ENCODE data around the gene ROBO1.
A peak's percentile ranks its signal among the peaks of the same experiment; 100 is the strongest.

The ROBO1 gene

DNA sequence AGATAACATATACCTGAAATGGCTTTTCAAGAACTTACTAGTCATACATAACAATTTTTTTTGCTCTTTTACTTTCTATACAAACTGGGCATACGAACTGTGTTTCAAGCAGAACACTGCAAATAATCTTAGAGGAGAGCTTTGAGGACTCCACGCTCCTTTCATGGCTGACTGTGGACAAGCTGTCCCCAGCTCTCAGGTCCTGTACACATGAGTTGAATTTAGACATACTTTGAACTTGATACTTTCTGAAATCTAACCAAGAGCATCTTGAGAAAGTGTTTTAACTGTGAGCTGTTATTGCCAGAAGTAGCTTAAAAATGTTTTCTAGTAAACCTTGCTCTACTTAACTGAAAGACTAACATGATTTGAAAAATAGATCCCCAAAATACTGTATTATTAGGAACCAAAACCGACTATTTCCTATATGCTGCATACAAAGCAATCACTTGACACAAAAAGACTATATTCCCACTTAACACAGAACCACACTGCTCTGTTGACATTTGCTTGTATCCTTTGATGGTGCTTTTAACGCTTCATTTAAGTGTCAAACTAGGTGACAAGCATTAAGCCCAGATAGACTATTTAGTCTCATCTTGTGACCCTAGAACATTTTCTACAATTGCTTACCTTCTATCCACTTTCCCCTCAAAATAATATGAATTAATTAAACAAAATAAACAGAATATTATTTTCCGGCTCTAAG is 755.8 kb downstream of the ROBO1 start:
- Histone ChIP-seq H3K27me3 (ENCODE audit: low read depth) (no peaks in the 10 kb centered on the region), H3K4me1 (peaks cover 30% of the 10 kb centered on the region), H3K36me3 (replicated peaks) (no peaks in the 10 kb centered on the region; the same call in 1 of the 2 replicates), H3K4me3 (no peak overlapping the region), H3K9me3 (no peaks in the 10 kb centered on the region)
- no peak for DNase-seq (ENCODE audit: low spot score in 2 of 2)
- in situ Hi-C loops (cut with MboI; ENCODE audit: low sequenced_read_pairs), result loop anchor here (25.0 kb wide), 1 partner anchor 350 kb away; no protein-coding TSS in a partner anchor

DNA sequence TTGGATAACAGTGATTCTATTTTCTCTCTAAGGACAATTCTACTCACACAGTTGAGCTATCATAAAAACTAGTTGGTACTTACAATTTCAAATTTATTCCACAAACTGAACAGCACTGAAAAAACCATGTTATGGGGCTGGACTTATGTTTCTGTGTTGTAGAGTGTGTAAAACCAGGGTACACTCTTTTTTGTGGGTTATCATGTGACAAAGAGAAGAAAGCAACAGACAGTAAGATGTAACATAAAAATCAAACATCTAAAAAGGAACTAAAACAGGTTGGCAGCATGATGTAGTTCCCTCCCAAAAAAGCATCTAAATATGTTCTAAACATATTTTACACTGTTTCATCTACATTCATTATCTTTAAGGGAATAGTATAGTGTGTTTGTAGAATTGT is 757.9 kb downstream of the ROBO1 start:
- in situ Hi-C loops (cut with MboI; ENCODE audit: low sequenced_read_pairs), result loop anchor here (25.0 kb wide), 1 partner anchor 348 kb away; no protein-coding TSS in a partner anchor
- DNase-seq (ENCODE audit: low spot score in 2 of 2), result no peak
- Histone ChIP-seq H3K9me3 (no peaks in the 10 kb centered on the region), H3K4me1 (peaks cover 25% of the 10 kb centered on the region), H3K36me3 (replicated peaks) (no peaks in the 10 kb centered on the region; the same call in 1 of the 2 replicates), H3K4me3 (no peak overlapping the region), H3K27me3 (ENCODE audit: low read depth) (no peaks in the 10 kb centered on the region)

DNA sequence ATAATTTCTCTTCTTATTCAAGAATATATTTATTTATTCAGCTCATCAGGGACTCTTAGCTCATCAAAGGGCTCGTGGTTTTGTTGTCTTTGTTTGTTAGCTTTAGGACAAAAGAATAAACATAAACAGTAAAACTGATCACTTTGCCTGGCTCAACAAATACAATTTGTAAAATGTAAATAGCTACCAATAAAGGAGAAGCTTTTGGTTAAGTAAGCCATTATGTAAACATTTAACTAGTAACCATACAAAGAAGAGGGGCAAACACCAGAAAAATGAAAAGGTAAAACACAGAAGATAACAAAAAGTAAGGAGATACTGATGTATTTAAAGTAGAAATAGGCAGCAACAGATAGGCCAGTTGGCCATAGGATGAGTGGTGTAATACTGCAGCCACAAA is 761.7 kb downstream of the ROBO1 start:
- H3K9me3 ChIP-seq, result no peaks in the 10 kb centered on the region
- no peaks in the 10 kb centered on the region for H3K27me3 ChIP-seq (ENCODE audit: low read depth)
- in situ Hi-C loops (cut with MboI; ENCODE audit: low sequenced_read_pairs), result loop anchor here (25.0 kb wide), 1 partner anchor 344 kb away; no protein-coding TSS in a partner anchor
- no peak overlapping the region for H3K4me3 ChIP-seq
- DNase-seq (ENCODE audit: low spot score in 2 of 2), result peak in 1 of 2 experiments; percentile 16
- H3K36me3 ChIP-seq (replicated peaks), result no peaks in the 10 kb centered on the region; the same call in 1 of the 2 replicates
- H3K4me1 ChIP-seq, result peaks cover 25% of the 10 kb centered on the region

DNA sequence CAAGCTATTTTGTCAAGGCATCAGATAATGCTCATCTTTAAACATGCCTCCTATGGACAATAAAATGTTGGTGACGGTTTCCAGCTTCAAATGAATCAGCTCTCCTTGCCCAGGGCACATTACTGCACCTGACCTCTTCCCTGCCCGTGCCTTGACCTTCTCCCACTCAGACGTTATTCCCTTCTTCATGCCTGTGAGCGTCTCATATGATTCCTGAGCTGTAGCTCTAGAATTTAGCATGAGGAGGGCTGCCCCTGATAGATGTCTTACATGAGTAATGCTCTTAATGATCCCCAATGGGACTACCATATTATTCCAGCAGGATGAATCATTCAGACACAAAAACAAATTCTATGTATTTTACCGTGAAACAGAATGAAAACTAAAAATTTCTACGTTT is 762.7 kb downstream of the ROBO1 start:
- no peaks in the 10 kb centered on the region for H3K9me3 ChIP-seq
- in situ Hi-C loops (cut with MboI; ENCODE audit: low sequenced_read_pairs), result loop anchor here (25.0 kb wide), 1 partner anchor 343 kb away; no protein-coding TSS in a partner anchor
- no peak for DNase-seq (ENCODE audit: low spot score in 2 of 2)
- H3K36me3 ChIP-seq (replicated peaks), result no peaks in the 10 kb centered on the region; the same call in 1 of the 2 replicates
- H3K4me1 ChIP-seq, result peaks cover 25% of the 10 kb centered on the region
- H3K27me3 ChIP-seq (ENCODE audit: low read depth), result no peaks in the 10 kb centered on the region
- H3K4me3 ChIP-seq, result no peak overlapping the region

DNA sequence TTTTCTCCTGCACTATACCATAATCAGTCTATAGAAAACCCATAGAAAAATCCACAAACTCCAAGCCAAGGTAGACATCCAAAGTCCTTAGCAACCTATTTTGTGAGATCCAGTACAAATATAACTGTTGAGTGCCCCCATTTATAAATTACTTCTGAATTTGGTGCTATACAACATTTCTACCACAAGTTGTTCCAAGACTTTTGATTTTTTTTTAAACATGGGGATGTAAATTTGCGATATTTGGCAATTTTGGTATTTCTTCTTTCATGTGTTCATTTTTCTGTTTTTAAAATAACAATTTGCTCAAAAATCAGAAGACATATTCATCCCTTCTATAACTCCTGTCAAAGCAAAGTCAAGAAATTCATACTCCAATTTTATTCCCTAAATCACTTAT is 763.8 kb downstream of the ROBO1 start:
- H3K9me3 ChIP-seq, result no peaks in the 10 kb centered on the region
- H3K4me3 ChIP-seq, result no peak overlapping the region
- no peak for DNase-seq (ENCODE audit: low spot score in 2 of 2)
- H3K27me3 ChIP-seq (ENCODE audit: low read depth), result no peaks in the 10 kb centered on the region
- H3K4me1 ChIP-seq, result peaks cover 25% of the 10 kb centered on the region
- no peaks in the 10 kb centered on the region for H3K36me3 ChIP-seq (replicated peaks)
- in situ Hi-C loops (cut with MboI; ENCODE audit: low sequenced_read_pairs), result loop anchor here (25.0 kb wide), 1 partner anchor 342 kb away; no protein-coding TSS in a partner anchor

DNA sequence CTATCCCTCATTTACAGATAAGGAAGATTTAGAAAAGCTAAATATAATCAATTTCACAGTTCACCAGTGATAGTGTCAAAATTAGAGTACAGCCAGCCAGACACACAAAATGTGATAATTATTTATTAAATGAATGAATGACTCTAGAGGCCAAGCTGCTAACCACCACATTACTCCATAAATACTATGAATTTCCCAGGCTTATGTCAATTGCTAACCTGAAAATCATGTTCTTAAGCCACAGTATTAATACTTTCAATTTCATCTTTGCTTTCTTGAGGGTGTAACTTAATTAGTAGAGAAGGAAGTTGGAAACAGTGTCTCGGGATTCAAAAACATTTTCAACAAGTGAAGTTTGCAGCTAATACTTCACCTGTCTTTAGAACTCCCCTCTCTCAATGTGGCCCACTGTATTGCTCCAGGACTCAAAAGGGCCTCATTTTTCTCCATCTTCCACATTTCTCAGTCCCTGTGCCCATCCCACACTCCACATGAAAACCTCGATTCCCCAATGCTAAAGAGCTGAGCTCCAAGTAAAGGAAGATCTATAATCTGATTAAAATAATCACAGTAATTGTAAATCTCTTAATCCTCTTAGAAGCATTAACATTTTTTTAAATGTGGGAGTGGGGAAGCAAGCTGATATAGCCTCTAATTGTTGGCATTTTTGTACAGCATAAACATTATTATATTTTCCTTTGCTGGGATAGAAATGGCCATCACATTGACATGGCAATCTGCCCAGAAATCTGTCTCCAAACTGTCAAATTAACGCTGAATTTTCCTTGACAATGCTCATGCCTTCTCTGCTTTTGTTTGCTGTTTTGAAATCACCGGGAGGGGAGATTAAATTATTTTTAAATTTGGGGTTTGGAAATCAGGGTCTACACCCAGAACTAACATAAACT is 765.1 kb downstream of the ROBO1 start:
- in situ Hi-C loops (cut with MboI; ENCODE audit: low sequenced_read_pairs), result loop anchor here (25.0 kb wide), 1 partner anchor 340 kb away; no protein-coding TSS in a partner anchor
- Histone ChIP-seq H3K36me3 (replicated peaks) (no peaks in the 10 kb centered on the region), H3K27me3 (ENCODE audit: low read depth) (no peaks in the 10 kb centered on the region), H3K4me1 (peaks cover 25% of the 10 kb centered on the region), H3K4me3 (no peak overlapping the region), H3K9me3 (no peaks in the 10 kb centered on the region)
- peak; percentile 71 to 92 for DNase-seq (ENCODE audit: low spot score in 2 of 2)

DNA sequence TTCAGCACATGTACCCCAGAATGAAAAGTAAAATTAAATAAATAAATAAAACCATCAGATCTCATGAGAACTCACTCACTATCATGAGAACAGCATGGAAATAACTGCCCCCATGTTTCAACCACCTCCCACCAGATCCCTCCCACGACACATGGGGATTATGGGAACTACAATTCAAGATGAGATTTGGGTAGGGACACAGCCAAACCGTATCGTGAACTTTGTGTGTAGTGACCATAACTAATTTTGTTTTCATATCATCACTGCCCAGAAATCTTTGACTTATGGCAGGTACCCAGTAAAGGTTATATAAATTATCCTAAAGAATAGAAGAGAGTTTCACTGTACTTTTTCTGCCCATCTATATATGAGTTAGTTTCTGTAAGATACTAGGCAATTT is 766.5 kb downstream of the ROBO1 start:
- DNase-seq (ENCODE audit: low spot score in 2 of 2), result no peak
- no peaks in the 10 kb centered on the region for H3K36me3 ChIP-seq (replicated peaks)
- no peaks in the 10 kb centered on the region for H3K27me3 ChIP-seq (ENCODE audit: low read depth)
- H3K4me3 ChIP-seq, result no peak overlapping the region
- in situ Hi-C loops (cut with MboI; ENCODE audit: low sequenced_read_pairs), result loop anchor here (25.0 kb wide), 1 partner anchor 339 kb away; no protein-coding TSS in a partner anchor
- H3K4me1 ChIP-seq, result peaks cover 23% of the 10 kb centered on the region
- no peaks in the 10 kb centered on the region for H3K9me3 ChIP-seq

DNA sequence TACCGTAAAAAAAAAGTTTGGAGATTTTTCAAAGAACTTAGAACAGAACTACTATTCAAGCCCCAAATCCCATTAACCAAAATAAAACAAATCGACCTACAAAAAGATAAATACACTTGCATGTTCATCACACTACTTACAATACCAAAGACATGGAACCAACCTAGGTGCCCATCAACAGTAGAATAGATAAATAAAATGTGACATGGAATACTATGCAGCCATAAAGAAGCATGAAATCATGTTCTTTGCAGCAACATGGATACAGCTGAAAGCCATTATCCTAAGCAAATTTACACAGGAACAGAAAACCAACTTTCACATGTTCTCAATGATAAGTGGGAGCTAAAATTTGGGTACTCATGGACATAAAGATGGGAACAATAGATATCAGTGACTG is 768.7 kb downstream of the ROBO1 start:
- Histone ChIP-seq H3K9me3 (no peaks in the 10 kb centered on the region), H3K4me1 (peaks cover 24% of the 10 kb centered on the region), H3K27me3 (ENCODE audit: low read depth) (no peaks in the 10 kb centered on the region), H3K36me3 (replicated peaks) (no peaks in the 10 kb centered on the region), H3K4me3 (no peak overlapping the region)
- in situ Hi-C loops (cut with MboI; ENCODE audit: low sequenced_read_pairs), result no loop called here
- no peak for DNase-seq (ENCODE audit: low spot score in 2 of 2)

DNA sequence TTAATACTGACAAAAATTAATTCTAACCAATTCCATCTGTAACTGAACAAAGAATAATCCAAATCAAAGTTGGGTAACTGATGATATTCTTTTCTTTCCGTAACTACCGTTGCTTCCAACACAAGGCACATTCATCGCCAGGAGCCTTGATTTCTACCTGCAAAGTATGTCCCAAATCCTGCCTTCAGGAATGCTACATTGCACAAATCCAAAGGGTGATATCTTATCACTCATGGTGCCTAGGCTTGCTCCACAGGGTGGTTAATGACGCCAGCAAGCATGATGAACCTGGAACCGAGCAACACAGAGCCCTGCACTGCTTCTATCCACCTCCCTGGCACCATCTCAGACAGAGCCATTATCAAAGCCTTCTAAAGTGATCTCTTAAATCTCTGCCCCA is 772.7 kb downstream of the ROBO1 start:
- Histone ChIP-seq H3K4me3 (no peak overlapping the region), H3K9me3 (no peaks in the 10 kb centered on the region), H3K4me1 (peaks cover 19% of the 10 kb centered on the region), H3K27me3 (ENCODE audit: low read depth) (no peaks in the 10 kb centered on the region), H3K36me3 (replicated peaks) (no peaks in the 10 kb centered on the region)
- in situ Hi-C loops (cut with MboI; ENCODE audit: low sequenced_read_pairs), result no loop called here
- DNase-seq (ENCODE audit: low spot score in 2 of 2), result no peak

DNA sequence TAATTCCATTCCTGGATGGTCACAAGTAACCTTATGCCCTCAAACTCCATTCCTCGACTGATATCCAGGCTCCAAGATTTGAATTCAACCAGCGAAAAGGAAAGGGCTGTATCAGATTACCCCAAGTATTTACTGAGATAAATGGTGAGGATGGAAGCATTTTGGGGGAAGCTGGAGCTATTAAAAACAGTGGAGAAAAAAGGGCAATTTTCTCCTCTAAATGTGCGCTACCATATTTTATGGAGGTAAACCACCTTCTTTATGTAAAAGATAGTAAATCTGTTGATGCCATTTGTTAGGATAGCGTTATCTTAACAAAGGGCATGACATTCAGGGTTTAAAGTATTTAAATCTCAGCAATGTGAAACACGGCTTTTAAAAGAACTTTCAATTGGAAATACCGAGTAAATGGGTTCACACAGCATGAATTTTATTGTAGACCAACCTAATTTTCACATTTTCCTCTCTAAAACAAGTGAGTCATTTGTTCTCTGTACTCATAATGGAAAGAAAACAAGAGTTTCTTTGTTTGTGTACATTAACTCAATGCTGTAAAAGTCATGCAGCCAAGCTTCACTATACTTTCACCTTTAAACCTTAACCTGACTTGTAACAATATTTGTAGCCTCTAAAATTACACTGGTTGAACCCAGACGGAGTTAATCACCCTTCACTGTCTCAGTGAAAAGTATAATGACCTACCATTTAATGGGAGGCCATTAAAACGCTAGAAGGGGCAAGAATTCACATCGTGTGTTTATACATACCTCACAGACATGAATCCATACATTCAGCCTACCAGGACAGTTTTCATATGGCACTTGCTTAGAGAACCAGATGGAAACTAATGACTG is 773.4 kb downstream of the ROBO1 start:
- H3K27me3 ChIP-seq (ENCODE audit: low read depth), result no peaks in the 10 kb centered on the region
- in situ Hi-C loops (cut with MboI; ENCODE audit: low sequenced_read_pairs), result no loop called here
- peak; percentile 38 to 75 for DNase-seq (ENCODE audit: low spot score in 2 of 2)
- peaks cover 19% of the 10 kb centered on the region for H3K4me1 ChIP-seq
- H3K36me3 ChIP-seq (replicated peaks), result no peaks in the 10 kb centered on the region
- no peaks in the 10 kb centered on the region for H3K9me3 ChIP-seq
- H3K4me3 ChIP-seq, result no peak overlapping the region

DNA sequence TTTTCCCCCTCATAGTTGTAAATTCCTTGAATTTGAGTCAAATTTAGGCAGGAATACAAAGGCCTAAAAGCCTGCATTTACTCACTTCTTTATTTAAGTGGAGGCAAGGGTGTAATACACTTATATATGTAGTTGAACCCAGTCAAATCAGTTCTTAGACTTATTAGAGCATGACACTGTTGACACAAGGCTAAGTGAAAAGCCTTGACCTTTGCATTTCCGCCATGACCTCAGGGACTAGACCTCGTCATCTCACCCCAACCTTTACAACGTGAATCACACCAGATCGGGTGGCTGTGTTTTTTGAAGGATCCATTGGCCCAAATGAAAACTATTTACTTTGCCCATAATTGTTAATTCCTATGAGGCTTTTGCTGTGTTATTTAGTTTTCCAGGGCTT is 774.4 kb downstream of the ROBO1 start:
- no peak overlapping the region for H3K4me3 ChIP-seq
- in situ Hi-C loops (cut with MboI; ENCODE audit: low sequenced_read_pairs), result no loop called here
- H3K9me3 ChIP-seq, result no peaks in the 10 kb centered on the region
- no peaks in the 10 kb centered on the region for H3K27me3 ChIP-seq (ENCODE audit: low read depth)
- DNase-seq (ENCODE audit: low spot score in 2 of 2), result no peak
- no peaks in the 10 kb centered on the region for H3K36me3 ChIP-seq (replicated peaks)
- H3K4me1 ChIP-seq, result peaks cover 19% of the 10 kb centered on the region

DNA sequence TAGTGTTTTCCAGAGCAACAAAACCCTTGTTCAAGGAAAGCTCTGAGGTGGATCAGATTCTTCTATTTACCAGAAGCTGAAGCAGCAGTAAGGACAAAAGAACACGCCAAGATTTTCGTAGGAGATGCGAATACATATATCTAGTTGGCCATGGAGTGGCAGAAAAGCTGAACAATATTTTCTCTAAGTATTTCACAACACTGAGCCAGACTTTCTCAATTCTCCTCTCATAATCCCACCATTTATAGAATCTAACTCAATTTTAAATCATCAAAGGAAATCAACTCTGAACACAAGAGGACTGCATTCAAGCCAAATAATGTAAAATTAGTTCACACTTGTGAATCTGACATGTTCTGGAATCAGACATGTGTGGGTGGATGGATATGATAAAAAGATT is 775.0 kb downstream of the ROBO1 start:
- no peaks in the 10 kb centered on the region for H3K36me3 ChIP-seq (replicated peaks)
- in situ Hi-C loops (cut with MboI; ENCODE audit: low sequenced_read_pairs), result no loop called here
- no peak overlapping the region for H3K4me3 ChIP-seq

DNA sequence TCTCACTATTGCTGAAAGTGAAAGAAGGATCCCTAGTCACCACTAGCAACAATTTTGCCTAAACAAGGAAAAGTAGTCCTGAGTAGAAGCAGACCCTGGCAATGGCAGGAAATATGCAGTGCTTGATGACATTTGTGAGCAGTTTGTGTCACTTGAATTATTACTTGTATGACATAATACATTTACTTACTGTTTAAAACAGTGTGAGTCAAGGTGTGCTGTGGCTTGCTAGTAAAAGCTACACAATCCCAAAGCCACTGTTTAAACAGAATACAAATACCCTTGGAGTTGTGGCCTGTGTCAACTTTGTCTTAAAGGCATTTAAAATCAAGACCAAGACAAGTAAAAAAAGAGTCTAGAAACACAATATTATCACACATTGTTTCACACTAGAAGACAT is 775.4 kb downstream of the ROBO1 start:
- Histone ChIP-seq H3K4me1 (peaks cover 27% of the 10 kb centered on the region), H3K9me3 (no peaks in the 10 kb centered on the region), H3K4me3 (no peak overlapping the region), H3K27me3 (ENCODE audit: low read depth) (no peaks in the 10 kb centered on the region), H3K36me3 (replicated peaks) (no peaks in the 10 kb centered on the region)
- no peak for DNase-seq (ENCODE audit: low spot score in 2 of 2)
- in situ Hi-C loops (cut with MboI; ENCODE audit: low sequenced_read_pairs), result no loop called here

More for the DNA sequence above, 775.0 kb downstream of the ROBO1 start:
- H3K27me3 ChIP-seq (ENCODE audit: low read depth), result no peaks in the 10 kb centered on the region
- H3K9me3 ChIP-seq, result no peaks in the 10 kb centered on the region
- peaks cover 23% of the 10 kb centered on the region for H3K4me1 ChIP-seq
- no peak for DNase-seq (ENCODE audit: low spot score in 2 of 2)

Measured in HAP-1 (cell line).